HG03175 (cell line): ENCODE data around the gene TMPRSS2.

Source experiments
- ATAC-seq: cut with Tn5 transposase; IDR thresholded peaks from one replicate; pipeline ENCODE4 v1.9.1; 2021; ENCODE audit warnings: mild to moderate bottlenecking, moderate library complexity; ENCODE audit not compliant: unreplicated experiment

Gene TMPRSS2

GRCh38 chr21:41451753-41452676, 55.9 kb downstream of the TMPRSS2 start:
- ATAC-seq, result no peak

- ATAC-seq, result no peak
These were observed 58.3 kb downstream of the TMPRSS2 start for GRCh38 chr21:41449613-41450012.

- no peak for ATAC-seq
These were observed 60.6 kb downstream of the TMPRSS2 start for GRCh38 chr21:41447356-41447755.

GRCh38 chr21:41446586-41446985, 61.4 kb downstream of the TMPRSS2 start:
- no peak for ATAC-seq

GRCh38 chr21:41445465-41445862, 62.5 kb downstream of the TMPRSS2 start:
- ATAC-seq, result no peak

- no peak for ATAC-seq
These were observed 63.1 kb downstream of the TMPRSS2 start for GRCh38 chr21:41444703-41445464.

- ATAC-seq, result no peak
These were observed 64.4 kb downstream of the TMPRSS2 start for GRCh38 chr21:41443562-41443961.

GRCh38 chr21:41442481-41443186, 65.3 kb downstream of the TMPRSS2 start:
- ATAC-seq, result no peak

GRCh38 chr21:41441546-41441945, 66.4 kb downstream of the TMPRSS2 start:
- ATAC-seq, result no peak

GRCh38 chr21:41439248-41439647, 68.7 kb downstream of the TMPRSS2 start:
- no peak for ATAC-seq

- no peak for ATAC-seq
These were observed 69.4 kb downstream of the TMPRSS2 start for GRCh38 chr21:41438425-41439113.

GRCh38 chr21:41437729-41438128, 70.2 kb downstream of the TMPRSS2 start:
- ATAC-seq, result no peak

- no peak for ATAC-seq
These were observed 72.3 kb downstream of the TMPRSS2 start for GRCh38 chr21:41435706-41436105.

- no peak for ATAC-seq
These were observed 74.4 kb downstream of the TMPRSS2 start for GRCh38 chr21:41433566-41433965.

- no peak for ATAC-seq
These were observed 75.1 kb downstream of the TMPRSS2 start for GRCh38 chr21:41432562-41433460.

GRCh38 chr21:41431788-41432548, 76.0 kb downstream of the TMPRSS2 start:
- peak; percentile 59 for ATAC-seq

- no peak for ATAC-seq
These were observed 78.0 kb downstream of the TMPRSS2 start for GRCh38 chr21:41429925-41430491.

GRCh38 chr21:41429305-41429704, 78.7 kb downstream of the TMPRSS2 start:
- ATAC-seq, result no peak

GRCh38 chr21:41428847-41429246, 79.1 kb downstream of the TMPRSS2 start:
- no peak for ATAC-seq
